GM18870 (cell line): ENCODE results near the gene IL17REL.

ENCODE experiments used
- ATAC-seq: cut with Tn5 transposase; IDR thresholded peaks from one replicate; pipeline ENCODE4 v1.9.1; 2021; ENCODE audit warnings: moderate library complexity; ENCODE audit not compliant: unreplicated experiment

The IL17REL gene

GRCh38 chr22:50027639-50028537, 15.3 kb upstream of the IL17REL start:
- ATAC-seq = no peak

- no peak for ATAC-seq
Measured at GRCh38 chr22:50025993-50026392, 13.4 kb upstream of the IL17REL start.

- ATAC-seq = no peak
Measured at GRCh38 chr22:50022171-50022819, 9.7 kb upstream of the IL17REL start.

- no peak for ATAC-seq
Measured at GRCh38 chr22:50020606-50021005, 8.0 kb upstream of the IL17REL start.

- no peak for ATAC-seq
Measured at GRCh38 chr22:50019316-50019715, 6.8 kb upstream of the IL17REL start.

GRCh38 chr22:50018608-50019285, 6.2 kb upstream of the IL17REL start:
- ATAC-seq = no peak

- ATAC-seq = no peak
Measured at GRCh38 chr22:50017701-50018224, 5.2 kb upstream of the IL17REL start.

GRCh38 chr22:50016988-50017700, 4.6 kb upstream of the IL17REL start:
- ATAC-seq = no peak

GRCh38 chr22:50016308-50016987, 3.9 kb upstream of the IL17REL start:
- ATAC-seq = no peak

GRCh38 chr22:50015451-50016307, 3.1 kb upstream of the IL17REL start:
- no peak for ATAC-seq

GRCh38 chr22:50014655-50015401, 2.3 kb upstream of the IL17REL start:
- no peak for ATAC-seq

- ATAC-seq = no peak
Measured at GRCh38 chr22:50014053-50014501, 1.5 kb upstream of the IL17REL start.

GRCh38 chr22:50011447-50012210, 936 bp downstream of the IL17REL start:
- no peak for ATAC-seq

GRCh38 chr22:50010676-50011446, 1.7 kb downstream of the IL17REL start:
- ATAC-seq = no peak

GRCh38 chr22:50009765-50010675, 2.5 kb downstream of the IL17REL start:
- no peak for ATAC-seq

- no peak for ATAC-seq
Measured at GRCh38 chr22:50009251-50009650, 3.3 kb downstream of the IL17REL start.
